ENCODE measurements around the gene FBLN1.

FBLN1 gene

DNA sequence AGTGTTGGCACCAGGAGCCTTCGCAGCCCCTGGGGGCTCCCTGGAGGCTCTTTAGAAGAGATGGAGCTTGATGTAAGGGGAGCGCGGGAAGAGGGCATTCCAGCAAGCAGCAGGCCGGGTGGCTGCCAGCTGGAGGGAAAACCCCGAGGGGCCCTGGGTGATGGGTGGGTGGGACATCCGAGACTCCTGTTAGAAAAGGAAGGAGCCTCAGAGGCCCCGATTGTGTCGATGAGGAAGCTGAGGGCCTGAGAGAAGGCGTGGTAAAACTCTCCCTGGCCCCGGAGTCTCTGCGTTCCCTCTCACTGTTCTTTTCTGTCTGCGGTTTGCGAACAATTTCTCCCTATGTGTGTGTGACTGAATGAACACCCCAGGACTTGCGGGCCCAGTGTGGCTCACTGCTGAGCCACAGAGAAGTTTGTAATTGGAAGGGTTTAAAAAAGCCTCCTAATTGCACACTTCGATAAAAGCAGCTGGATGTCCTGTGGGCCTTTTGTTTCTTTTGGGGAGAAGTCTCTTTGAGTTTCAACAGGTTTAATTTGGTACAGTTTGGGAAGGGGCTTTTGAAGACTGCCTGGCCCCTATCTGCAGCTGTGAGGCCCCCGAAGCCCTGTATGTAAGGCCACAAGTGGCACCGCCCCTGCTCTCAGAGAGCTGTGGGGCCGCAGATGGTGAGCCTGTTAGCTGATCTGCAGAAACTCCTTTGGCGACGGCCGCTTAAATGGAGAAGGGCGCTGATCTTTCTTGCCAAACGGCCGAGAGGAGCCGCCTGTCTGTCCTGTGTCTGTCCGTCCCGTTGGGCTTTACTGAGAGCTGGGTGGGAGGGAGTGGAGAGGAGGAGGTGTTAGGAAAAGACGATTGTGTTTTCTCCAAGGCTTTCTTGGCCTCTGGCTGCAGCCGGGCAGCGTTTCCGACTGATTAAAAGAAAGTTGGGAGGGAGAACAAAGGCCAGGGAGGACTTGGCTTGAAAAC, 2.0 kb downstream of the FBLN1 start:
- no peak for DNase-seq (ENCODE audit: low read depth)

DNA sequence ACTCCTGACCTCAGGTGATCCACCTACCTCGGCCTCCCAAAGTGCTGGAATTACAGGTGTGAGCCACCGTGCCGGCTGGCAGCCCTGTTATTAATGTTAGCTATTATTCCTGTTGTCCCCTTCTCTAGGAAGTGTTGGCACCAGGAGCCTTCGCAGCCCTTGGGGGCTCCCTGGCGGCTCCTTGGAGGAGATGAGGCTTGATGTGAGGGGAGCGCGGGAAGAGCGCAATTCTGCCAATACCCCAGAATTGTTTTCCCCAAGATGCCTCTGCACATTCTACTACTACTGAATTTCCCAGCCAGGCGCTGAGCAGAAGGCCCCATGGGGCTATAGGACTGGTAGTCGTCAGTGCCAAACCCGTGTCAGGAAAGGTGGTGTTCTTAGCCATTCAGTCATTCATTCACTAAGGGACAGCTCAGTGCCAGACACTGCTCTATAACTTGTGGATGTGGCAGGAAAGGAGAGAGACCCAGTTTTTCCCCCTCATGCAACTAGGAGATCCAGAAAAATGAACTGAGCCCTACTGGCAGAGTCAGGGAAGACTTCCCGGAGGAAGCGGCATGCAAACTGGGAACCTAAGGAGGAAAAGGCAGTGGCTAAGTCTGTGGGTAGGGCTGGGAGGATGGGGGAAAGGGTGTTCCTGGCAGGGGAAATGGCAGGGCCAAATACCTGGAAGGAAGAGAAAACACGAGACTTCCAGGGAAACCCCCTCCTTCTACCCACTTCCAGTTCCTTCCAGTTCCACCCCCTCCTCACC, 3.5 kb downstream of the FBLN1 start:
- DNase-seq (ENCODE audit: low read depth) = no peak

DNA sequence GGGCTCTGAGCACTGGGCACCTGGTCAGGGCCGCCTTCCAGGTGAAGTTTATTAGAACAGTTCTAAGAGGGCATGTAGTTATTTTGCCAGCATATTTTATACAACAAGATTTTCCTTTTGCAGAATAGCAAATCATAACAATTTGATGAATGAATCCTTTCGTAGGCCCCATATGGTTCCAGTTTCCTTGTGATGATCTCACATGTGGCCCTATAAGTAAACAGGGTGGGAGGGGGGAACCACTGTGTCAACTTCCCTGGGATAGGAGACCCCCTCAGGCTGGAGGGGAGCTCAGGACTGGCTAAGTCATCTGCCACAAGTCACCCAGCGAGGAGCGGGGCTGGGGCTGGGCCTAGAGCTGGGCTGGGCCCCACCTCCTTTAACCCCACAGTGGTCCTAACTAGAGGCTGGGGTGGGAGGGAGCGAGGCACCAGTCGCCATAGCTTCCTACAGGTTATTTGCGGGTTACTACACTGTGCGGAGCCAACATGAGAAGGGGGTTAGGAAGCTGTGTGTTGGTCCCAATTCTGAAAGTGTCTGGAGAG, 4.2 kb downstream of the FBLN1 start:
- DNase-seq (ENCODE audit: low read depth) = no peak

DNA sequence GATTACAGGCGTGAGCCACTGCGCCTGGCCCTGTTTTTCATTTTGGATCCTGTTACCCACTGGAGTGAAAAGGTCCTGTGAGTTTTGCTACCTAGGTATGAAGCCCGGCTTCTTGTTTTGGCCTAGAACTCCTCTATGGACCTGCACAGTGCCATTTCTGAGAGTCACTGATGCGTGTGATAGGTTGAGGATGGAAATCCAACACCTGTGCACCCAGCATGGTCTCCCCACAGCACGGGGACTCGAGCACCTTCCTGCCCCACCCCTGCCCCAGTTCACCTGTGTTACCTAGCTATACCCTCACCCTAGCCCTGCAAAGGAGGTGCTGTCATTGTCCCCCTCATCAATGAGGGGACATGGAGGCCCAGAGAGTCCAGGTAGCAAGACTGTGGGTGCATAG, 5.1 kb downstream of the FBLN1 start:
- no peak for DNase-seq (ENCODE audit: low read depth)

DNA sequence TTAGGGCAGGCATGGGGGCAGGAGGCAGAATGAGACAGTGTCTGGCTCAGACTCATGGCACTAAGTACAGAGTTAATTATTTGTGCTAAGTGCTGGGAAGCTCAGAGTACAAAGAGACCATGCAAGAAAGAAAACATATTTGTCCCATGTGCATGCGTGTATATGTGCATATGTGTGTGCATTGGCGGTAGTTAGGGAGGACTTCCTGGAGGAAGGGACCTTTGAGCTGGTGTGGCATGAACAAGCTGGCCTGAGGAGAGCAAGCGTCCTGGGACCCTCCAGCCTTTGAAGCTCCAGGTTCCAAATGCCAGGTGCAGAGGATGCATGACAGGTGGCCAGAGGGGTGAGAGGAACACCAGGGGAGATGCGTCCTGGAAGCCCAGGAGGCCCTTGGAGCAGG, 6.1 kb downstream of the FBLN1 start:
- DNase-seq (ENCODE audit: low read depth) = no peak

DNA sequence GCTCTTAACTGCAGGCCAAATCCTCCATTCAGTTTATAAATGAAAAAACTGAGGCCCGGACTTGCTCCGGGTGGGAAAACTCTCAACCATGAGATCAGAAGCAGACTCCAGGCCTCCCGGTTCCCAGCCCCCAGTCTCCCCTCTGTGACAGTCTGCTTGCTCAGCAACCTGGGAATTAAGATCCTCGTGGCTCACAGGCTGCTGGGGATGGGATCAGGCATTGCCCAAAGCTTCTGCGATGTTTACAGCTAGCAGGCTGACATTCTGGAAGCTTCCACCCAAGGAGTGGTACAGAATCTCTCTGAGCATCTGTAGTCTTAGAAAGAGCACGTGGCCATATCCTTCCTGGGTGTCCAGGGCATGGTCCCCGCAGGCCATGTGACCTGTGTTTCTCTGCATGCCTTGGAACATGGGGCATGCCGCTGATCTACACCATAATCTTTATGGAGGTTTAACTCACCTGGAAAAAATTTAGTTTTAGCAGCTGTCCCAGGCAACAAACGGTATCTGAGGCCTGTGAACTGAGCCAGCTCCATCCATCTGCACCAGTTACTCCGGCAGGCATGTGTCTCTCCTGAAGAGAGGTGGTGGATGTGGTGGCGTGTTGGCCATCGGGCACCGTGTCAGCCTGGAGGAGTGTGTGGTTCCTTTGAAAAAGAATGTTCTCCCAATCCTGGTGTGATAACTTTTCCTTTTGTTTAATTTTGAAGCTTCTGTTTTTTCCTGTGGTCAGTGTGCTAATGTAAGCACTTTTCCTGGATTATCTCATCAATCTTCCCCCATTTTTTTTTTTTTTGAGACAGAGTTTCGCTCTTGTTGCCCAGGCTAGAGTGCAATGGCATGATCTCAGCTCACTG, 7.9 kb downstream of the FBLN1 start:
- no peak for DNase-seq (ENCODE audit: low read depth)

DNA sequence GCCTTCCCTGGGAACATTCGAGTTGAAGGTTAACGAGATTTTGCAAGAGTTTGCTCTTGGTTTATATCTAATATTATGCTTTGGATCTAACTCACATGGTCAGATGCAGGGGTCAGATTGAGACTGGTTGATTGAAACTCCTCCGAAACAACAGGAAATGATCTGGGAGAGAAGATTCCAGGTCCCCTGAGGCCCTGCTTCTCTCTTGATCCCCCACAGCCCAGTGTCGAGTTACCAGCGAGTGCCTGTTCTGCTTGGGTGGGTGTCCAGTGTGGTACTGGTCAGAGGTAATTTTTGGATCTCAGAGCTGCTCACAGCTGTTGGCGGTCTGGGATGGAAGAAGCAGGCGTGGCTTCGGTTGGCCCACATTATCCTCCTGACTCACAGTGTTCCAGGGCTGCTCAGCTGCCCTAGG, 9.2 kb downstream of the FBLN1 start:
- no peak for DNase-seq (ENCODE audit: low read depth)

DNA sequence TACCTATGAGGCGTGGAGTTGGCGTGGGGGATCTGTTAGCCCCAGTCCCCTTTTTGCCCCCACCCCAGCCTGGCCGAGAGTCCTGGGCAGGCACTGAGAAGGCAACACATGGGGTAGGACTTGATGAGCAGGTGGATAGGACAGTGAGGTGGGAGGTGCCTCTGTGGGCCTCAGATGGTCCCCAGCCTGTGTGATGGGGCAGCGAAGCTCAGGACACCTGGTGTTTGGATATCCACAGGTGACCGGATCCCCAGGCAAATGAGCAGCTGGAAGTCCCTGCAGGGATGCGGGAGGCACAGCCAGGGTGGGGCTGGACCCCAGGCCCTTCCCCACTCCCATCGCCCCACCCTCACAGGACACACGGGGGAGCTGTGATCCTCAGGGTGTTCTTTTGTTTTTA, 9.7 kb downstream of the FBLN1 start:
- DNase-seq (ENCODE audit: low read depth) = no peak

DNA sequence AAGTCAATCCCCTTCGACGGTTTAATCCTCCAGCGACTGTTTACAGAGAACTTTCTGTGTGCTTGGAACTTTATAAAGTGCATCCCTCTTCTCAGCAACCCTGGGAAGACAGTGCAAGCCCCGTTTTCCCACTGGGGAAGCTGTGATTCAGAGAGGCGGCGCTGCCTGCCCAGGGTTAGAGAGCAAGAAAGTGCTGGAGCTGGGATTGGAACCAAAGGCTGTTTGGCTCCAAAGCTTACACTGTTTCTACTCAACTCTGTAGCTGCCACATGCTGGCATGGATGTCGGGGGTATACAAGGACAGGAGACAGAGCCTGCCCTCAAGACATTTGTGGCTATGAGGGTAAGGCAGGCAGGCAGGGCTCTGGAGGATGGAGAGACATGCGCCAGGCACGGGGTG, 13.0 kb downstream of the FBLN1 start:
- DNase-seq (ENCODE audit: low read depth) = no peak

DNA sequence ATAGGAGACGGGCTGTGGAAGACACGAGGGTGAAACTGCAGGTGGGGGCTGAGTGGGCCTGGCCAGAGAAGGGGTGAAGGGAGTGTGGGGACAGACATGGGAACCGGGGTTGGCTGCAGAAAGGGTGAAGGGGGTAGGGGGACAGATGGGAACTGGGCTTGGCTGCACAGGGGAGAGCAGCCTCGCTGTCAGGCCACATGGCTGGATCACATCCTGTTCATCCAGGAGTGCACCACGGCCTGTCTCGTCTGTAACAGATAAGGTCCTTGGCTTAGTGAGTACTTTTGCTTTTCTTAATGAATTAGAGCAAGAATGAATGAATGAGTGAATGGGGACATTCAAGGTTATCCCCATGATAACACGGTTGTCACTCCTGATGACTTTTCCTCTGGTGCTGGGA, 13.5 kb downstream of the FBLN1 start:
- DNase-seq (ENCODE audit: low read depth) = no peak

DNA sequence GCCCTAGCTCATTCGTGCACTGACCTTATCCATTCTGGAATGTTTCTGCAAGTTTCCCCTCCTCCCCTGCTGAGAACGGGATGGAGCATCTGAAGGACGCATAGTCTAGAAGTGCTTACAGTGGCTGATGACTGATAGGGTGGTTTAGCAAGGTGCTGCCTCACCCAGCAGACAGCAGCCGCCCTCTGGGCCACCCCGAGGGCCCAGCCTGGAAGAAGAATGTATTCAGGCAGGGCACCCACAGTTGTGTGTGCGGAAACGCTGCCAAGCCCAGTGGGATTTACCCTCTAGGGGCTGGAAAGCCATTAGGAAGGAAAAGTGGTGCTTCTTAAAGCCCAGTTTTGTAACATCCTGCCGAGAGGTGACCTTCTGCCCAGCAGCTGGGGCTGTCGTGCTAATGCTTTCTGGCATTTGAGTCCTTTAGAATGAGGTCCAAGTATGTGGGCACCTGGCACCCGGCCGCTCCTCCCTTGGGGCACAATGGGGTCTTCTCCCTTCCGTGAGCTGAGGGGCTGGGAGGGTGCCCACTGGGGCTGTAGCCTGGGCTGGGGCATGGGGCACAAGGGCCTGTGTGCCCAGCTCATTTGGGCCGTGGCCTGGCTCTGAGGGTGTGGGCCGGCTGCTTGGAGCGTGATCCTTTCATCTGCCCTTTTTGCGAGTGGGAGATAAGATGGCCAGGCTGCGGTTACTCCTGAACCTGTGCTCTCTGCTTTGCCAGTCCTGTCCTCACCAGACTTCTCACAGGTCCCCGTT, 14.4 kb downstream of the FBLN1 start:
- no peak for DNase-seq (ENCODE audit: low read depth)

DNA sequence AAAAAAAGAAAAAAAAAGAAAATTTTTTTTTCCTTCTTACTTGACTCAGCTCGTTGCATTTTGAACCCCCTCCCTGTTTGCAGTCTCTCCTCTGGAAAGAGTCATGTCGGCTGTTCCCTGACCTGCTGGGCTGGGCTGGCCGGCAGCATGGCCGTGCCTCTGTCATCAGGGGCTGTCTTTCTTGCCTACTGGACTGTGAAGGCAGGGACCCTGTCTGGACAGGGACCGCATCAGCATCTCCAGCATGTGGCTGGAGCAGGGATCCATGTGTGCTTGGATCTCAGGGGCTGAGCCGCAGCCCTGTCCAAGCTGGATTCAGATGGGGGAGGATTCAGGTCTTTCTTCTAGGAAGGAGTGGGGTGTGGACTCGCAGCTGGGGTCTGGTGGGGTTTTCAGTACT, 15.5 kb downstream of the FBLN1 start:
- DNase-seq (ENCODE audit: low read depth) = no peak

DNA sequence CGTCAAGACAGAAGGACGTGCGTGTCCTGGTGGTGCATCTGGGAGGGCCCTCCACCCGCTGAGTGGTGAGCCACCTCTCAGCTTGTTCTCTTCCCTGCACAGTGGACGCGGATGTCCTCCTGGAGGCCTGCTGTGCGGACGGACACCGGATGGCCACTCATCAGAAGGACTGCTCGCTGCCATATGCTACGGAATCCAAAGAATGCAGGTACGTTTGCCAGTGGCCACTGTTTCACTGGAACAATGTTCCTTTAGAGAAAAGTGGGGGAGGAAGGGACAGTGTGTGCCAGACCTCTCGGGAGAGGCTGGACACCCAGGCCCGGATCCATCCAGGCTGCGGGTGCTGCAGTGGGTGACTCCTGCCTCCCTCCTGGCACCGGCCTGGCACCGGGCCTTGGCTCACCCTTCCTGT, 15.9 kb downstream of the FBLN1 start:
- no peak for DNase-seq (ENCODE audit: low read depth)

DNA sequence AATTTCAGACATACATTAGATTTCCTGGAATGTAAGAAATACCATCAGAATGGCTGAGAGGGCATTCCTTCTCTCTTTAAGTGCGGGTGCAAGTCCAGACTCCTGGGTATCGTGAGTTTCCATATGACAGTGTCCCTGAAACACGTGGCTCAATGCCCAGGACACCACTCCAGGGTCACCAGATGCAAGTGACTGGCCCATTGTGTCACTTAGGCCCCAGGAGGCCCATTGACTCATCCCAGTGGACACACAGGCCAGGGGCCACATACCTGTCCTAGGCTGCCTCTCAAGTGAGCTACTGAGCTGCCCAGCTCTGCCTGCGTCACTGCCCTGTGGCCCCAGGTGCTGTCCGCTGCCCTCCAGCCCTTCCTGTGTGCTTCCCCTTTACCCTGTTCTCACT, 18.5 kb downstream of the FBLN1 start:
- no peak for DNase-seq (ENCODE audit: low read depth)

DNA sequence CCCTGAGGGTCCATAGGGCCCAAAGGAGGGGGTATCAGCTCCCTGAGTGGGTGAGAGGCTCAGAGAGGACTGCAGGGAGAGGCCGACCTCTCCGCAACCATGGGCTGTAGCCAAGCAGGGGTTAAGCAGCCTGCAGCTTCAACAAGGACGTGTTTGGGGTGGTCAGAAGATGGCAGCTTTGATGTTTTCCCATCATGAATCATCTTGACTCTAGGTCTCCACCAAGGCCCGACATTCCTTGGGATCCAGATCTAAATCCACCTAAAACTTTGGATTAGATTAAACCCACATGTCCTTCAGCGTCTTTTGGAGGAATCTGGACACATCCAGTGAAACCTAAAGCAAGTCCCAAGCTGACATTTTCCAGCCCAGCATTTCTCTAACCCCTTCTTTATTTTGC, 19.8 kb downstream of the FBLN1 start:
- no peak for DNase-seq (ENCODE audit: low read depth)

DNA sequence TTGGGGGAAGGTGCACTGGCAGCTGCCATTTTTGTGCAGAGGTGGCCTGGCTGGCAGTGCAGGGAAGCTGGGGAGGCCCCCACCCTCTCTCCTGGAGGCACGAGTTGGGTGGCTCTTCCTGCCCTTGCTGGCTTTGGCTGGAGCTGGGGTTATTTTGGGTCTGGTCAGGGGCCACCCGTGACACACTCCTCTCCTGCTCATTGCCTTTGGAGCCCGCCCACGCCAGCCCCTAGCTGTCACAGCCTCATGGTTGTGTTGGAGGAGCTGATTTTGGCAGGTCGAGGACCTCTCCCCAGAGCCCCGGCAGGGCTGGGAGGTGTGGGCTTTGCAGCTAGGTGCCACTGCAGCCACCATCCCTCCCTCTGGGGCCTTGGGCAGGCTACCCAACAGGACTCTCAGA, 21.5 kb downstream of the FBLN1 start:
- DNase-seq (ENCODE audit: low read depth) = no peak

DNA sequence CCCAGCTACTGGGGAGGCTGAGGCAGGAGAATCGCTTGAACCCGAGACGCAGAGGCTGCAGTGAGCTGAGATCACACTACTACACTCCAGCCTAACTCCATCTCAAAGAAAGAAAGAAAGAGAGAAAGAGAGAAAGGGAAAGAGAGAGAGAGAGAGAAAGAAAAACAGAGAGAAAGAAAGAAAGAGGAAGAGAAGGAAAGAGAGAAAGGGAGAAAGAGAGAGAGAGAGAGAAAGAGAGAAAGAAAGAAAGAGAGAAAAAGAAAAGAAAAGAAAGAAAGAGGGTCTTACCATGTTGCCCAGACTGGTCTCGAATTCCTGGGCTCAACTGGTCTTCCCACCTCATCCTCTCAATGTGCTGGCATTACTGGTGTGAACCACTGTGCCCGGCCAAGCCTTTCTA, 22.3 kb downstream of the FBLN1 start:
- DNase-seq (ENCODE audit: low read depth) = no peak

DNA sequence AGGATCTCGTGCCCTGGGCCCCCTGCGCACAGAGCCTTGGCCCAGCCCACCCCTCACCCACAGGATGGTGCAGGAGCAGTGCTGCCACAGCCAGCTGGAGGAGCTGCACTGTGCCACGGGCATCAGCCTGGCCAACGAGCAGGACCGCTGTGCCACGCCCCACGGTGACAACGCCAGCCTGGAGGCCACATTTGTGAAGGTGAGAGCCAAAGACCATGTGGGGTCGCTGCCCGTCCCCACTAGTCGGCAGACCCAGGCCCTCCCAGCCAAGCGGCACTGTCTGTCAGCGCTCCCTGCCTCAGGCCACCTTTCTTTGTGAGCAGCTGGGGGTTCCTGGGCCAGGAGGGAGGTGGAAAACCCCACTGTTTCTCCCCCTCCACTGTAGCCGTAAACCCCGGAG, 22.8 kb downstream of the FBLN1 start:
- DNase-seq (ENCODE audit: low read depth) = no peak

DNA sequence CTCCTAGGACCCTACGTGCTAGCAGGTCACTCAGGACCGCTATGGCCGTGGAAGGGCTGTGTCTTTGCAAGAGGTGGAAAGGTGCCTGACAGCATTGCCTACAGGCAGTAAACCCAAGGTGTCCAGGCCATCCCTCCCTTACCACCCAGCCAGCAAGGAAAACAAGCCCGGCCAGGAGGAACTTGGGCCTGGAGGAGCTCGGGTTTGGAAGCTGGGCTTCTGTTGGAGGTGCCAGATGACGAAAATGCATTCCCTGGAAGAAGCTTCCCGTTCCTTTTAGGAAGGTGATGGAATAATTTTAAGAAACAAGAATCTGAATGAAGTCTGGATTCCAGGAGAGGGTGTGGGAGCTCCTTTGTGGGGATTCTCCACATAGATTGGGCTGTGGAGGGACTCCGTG, 23.6 kb downstream of the FBLN1 start:
- no peak for DNase-seq (ENCODE audit: low read depth)

DNA sequence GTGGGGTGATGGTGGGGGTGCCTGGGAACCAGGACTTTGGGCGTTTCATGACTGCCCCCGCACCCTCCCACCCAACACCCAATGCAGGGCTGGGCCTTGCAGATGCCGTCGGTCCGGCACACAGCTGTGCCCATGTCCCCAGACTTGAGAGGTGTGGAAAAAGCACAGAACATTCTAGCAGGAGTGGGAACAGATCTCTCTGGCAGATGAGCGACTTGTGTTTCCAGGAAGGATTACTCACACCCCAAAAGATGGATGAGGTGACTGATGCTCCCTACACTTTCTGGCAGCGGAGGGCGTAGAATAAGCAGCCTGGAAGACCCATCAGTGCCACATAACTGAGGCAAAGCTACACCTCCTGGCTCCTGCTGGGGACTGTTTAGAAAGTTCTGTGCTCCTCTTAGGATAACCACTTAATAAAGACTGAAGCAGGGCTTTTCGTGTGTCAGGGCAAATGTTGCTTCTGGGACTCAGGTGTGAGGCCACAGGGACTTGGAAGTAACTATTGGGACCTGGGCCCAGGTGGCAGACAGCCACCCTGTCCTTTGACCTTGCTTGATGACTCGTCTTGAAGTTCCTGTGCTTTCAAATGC, 24.2 kb downstream of the FBLN1 start:
- no peak for DNase-seq (ENCODE audit: low read depth)

DNA sequence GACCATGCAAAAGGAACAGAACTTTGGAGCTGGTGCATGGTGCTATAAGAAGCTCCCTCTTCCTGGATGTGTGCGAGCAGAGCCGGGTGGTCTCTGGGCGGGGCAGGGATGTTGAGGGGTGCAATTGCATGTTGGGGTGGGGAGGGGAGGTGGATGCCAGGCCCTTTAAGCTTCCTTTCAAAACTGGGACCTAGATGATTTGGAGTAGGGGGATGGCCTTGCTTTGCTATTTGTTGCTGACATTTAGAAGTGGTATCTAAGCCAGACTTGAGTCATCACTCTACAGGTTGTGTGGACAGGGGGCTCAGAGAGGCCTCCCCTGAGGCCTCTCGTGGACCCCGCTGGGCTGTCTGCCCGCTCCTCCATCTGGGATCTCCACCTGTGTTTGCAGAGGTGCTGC, 24.8 kb downstream of the FBLN1 start:
- DNase-seq (ENCODE audit: low read depth) = no peak
